Endothelial cell of umbilical vein (primary cell): ENCODE results near the gene EVI5. TPM values are rescaled to one million over a fixed set of nuclear protein-coding genes. Genes with fewer than 3 reads are reported as not detected.

Source experiments
- BruUV-seq: library from RNA; stranded (reverse); fragments of 400-500 nt; replicated peaks from 2 replicates; lab custom pipeline; 2021; lab: Mats Ljungman, UMichigan
- CTCF ChIA-PET: fragments of 300-600, 350-600 bp; sonication (Branson Sonifier 250); formaldehyde crosslinking; loops from one replicate; lab custom pipeline; 2021; ENCODE audit warnings: antibody characterized with exemption, inconsistent platforms; lab: Charles Lee
- POLR2A ChIA-PET: fragments of 300-600, 350-600 bp; sonication (Branson Sonifier 250); formaldehyde crosslinking; loops from one replicate; lab custom pipeline; 2021; ENCODE audit warnings: antibody characterized with exemption, inconsistent platforms; lab: Charles Lee
- DNase-seq: peaks from one replicate; pipeline ENCODE4 v3.0.0-alpha.2; 2011; ENCODE audit warnings: low read depth, low spot score
- FAIRE-seq: peaks from 2 replicates; lab custom pipeline; 2011; peaks lifted over from hg19 to GRCh38; lab: Jason Lieb, UNC
- H2AFZ ChIP-seq: 2 replicates; pipeline ENCODE4 v1.6.0; 2012; ENCODE audit warnings: low read depth, low read length, control low read depth, inconsistent platforms
- H3K27ac ChIP-seq: 2 replicates; pipeline ENCODE4 v1.5.1; 2011; ENCODE audit warnings: low read depth, mild to moderate bottlenecking, control low read depth, low read length, moderate library complexity; ENCODE audit not compliant: insufficient read depth
- H3K27me3 ChIP-seq, 2 experiments: 2 replicates each; pipeline versions ENCODE4 v1.6.0 to v1.6.1; 2011; ENCODE audit warnings: low read length in 2 of 2, mixed read lengths in 1 of 2; ENCODE audit not compliant: control insufficient read depth in 2 of 2, insufficient read depth in 2 of 2
- H3K36me3 ChIP-seq, 2 experiments: 2 replicates in 1 of 2; 3 replicates in 1 of 2; pipeline ENCODE4 v1.5.1; 2011; ENCODE audit warnings: low read length in 2 of 2, mild to moderate bottlenecking in 1 of 2, moderate library complexity in 1 of 2; ENCODE audit not compliant: control insufficient read depth in 2 of 2, insufficient read depth in 2 of 2; ENCODE audit errors: extremely low read depth in 1 of 2
- H3K4me1 ChIP-seq: 3 replicates; pipeline ENCODE4 v1.5.1; 2011; ENCODE audit warnings: mild to moderate bottlenecking, low read length; ENCODE audit not compliant: control insufficient read depth, insufficient read depth; ENCODE audit errors: extremely low read depth
- H3K4me2 ChIP-seq: 2 replicates; pipeline ENCODE4 v1.6.1; 2011; ENCODE audit warnings: low read length, control low read depth, mixed read lengths; ENCODE audit not compliant: insufficient read depth
- H3K4me3 ChIP-seq, 3 experiments: fragments of 200-600 bp in 1 of 3; sonication (generic), shearing (Covaris generic) in 1 of 3; replicated peaks in 1 of 3; 2 replicates each; pipeline ENCODE4 v1.5.1; 2011 to 2016; ENCODE audit warnings: control low read depth in 3 of 3, low read length in 3 of 3, mild to moderate bottlenecking in 2 of 3, inconsistent platforms in 1 of 3, low read depth in 1 of 3, moderate library complexity in 1 of 3; ENCODE audit not compliant: insufficient read depth in 1 of 3
- H3K79me2 ChIP-seq: 2 replicates; pipeline ENCODE4 v1.6.0; 2012; ENCODE audit warnings: low read length, inconsistent platforms; ENCODE audit not compliant: control insufficient read depth, insufficient read depth
- H3K9ac ChIP-seq: replicated peaks from 2 replicates; pipeline ENCODE3; 2011; ENCODE audit warnings: low read length, control low read depth; ENCODE audit not compliant: insufficient read depth; ENCODE audit errors: extremely low read depth
- H3K9me1 ChIP-seq: replicated peaks from 3 replicates; pipeline ENCODE4 v1.6.0; 2011; ENCODE audit warnings: mild to moderate bottlenecking, low read length; ENCODE audit not compliant: control insufficient read depth, insufficient read depth; ENCODE audit errors: extremely low read depth
- H3K9me3 ChIP-seq: replicated peaks from 2 replicates; pipeline ENCODE4 v1.5.1; 2012; ENCODE audit warnings: low read length, inconsistent platforms; ENCODE audit not compliant: control insufficient read depth, insufficient read depth
- H4K20me1 ChIP-seq: replicated peaks from 2 replicates; pipeline ENCODE3; 2011; ENCODE audit warnings: mild to moderate bottlenecking, low read length; ENCODE audit not compliant: control insufficient read depth, insufficient read depth; ENCODE audit errors: extremely low read depth
- EZH2 ChIP-seq: IDR thresholded peaks from 2 replicates; pipeline ENCODE4 v1.6.1; 2012; ENCODE audit warnings: borderline replicate concordance, low read depth, mild to moderate bottlenecking, moderate library complexity, low read length, inconsistent platforms; ENCODE audit not compliant: severe bottlenecking
- FOS ChIP-seq: IDR thresholded peaks from 2 replicates; pipeline ENCODE4 v1.6.1; 2011; ENCODE audit warnings: mild to moderate bottlenecking, low read length, moderate library complexity, borderline replicate concordance; ENCODE audit not compliant: insufficient read depth
- GATA2 ChIP-seq: IDR thresholded peaks from 2 replicates; pipeline ENCODE4 v1.7.0; 2011; ENCODE audit warnings: low read depth, mild to moderate bottlenecking, moderate library complexity, mixed read lengths, low read length; ENCODE audit not compliant: insufficient read length, insufficient read depth
- JUN ChIP-seq: IDR thresholded peaks from 2 replicates; pipeline ENCODE4 v1.6.1; 2011; ENCODE audit warnings: borderline replicate concordance, low read depth; ENCODE audit not compliant: insufficient read length, insufficient read depth
- MYC ChIP-seq: IDR thresholded peaks from one replicate; pipeline ENCODE4 v1.6.1; 2011; ENCODE audit warnings: mild to moderate bottlenecking, low read depth, low read length
- POLR2A ChIP-seq: IDR thresholded peaks from 2 replicates; pipeline ENCODE4 v1.6.1; 2012; ENCODE audit warnings: low read depth, mild to moderate bottlenecking, control low read depth, low read length
- POLR2AphosphoS5 ChIP-seq: IDR thresholded peaks from 2 replicates; pipeline ENCODE4 v1.6.1; 2012; ENCODE audit warnings: low read depth, mild to moderate bottlenecking, control low read depth, low read length, moderate library complexity; ENCODE audit not compliant: insufficient read depth
- dilution Hi-C: fragments of 300-500 bp; cut with MboI; formaldehyde crosslinking; loops from one replicate; pipeline ENCODE4 v1.15.0; 2019; ENCODE audit warnings: low sequenced_read_pairs; ENCODE audit not compliant: extremely low pct_ligation_motif_present
- intact Hi-C: fragments of 100-400 bp; cut with micrococcal nuclease; formaldehyde crosslinking; loops from one replicate; pipeline ENCODE4 v1.10.0; 2022
- polyA plus RNA-seq, 4 experiments: library from polyadenylated mRNA; depleted of rRNA in 3 of 4; stranded (reverse) in 3 of 4; unstranded in 1 of 4; fragments of >200 nt; gene quantifications; 2 replicates each; pipeline versions ENCODE4 v1.2.1 to v1.2.3, GENCODE V29; 2011 to 2012; ENCODE audit warnings: missing spikeins in 1 of 4
- total RNA-seq: library from RNA; stranded (reverse); gene quantifications from 2 replicates; pipeline ENCODE4 v1.2.3, GENCODE V29; 2021
- TF ChIP-seq, protein P1 (sequence below), 2 donors: IDR thresholded peaks; 1 replicate in 1 of 2; 2 replicates in 1 of 2; pipeline ENCODE4 v1.5.1; 2011; ENCODE audit warnings: low read length in 2 of 2, mild to moderate bottlenecking in 2 of 2, moderate library complexity in 2 of 2, control low read depth in 1 of 2, inconsistent platforms in 1 of 2, low read depth in 1 of 2; ENCODE audit not compliant: insufficient read depth in 1 of 2; ENCODE audit errors: extremely low read depth in 1 of 2
- TF ChIP-seq, protein P2 (sequence below): IDR thresholded peaks from 2 replicates; pipeline ENCODE4 v1.6.1; 2011; ENCODE audit not compliant: insufficient read depth, insufficient read length

EVI5 gene
- total and polyA plus RNA-seq, 2 donors (not counting 3 experiments of a cell fraction or from before 2014, with no cell fraction given) = 5.0 to 26.2 TPM

DNA sequence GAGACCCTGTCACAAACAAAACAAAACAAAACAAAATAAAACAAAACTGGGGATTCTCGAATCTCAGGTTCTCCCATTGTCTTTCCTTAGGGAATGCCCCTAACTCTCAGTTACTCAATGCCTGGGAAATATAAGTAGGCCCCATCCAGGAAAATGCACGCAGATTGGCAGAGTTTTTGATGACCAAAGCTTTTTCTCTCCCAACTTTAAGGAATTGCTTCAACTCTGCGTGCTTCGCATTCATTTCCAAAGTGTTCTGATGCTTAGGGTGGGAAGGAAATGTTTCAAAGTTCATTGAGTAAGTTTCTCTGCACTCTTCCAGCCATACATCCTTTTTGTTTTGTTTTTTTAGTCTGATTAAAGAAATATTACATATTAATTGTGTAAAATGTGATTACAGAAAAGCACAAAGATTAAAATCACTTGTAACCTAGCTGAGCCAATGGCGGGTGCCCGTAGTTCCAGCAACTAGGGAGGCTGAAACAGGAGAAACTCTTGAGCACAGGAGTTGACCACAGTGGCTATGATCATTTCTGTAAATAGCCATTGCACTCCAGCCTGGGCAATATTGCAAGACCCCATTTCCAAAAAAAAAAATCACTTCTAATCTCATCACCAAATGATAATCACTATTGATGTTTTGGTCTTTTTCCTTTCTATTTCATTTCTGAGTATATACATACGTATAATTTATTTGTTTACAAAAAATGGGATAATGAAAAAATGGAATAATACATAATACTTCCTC is 18.4 kb upstream of the EVI5 start:
- peak overlapping the region; percentile 5 for H2AFZ ChIP-seq
- no TSS peak for BruUV-seq
- peaks cover 15% of the 10 kb centered on the region for H3K4me1 ChIP-seq
- H4K20me1 ChIP-seq = no peaks in the 10 kb centered on the region
- intact Hi-C loops = loop anchor here (2.0 kb wide), 1 partner anchor 17 kb away; no protein-coding TSS in a partner anchor
- ChIA-PET POLR2A (interaction anchor here (1.0 kb wide), 1 partner anchor 10 kb away, joined by 3 read pairs; no protein-coding TSS in a partner anchor), CTCF (interaction anchor here (1.5 to 2.1 kb wide), 4 partner anchors 9 to 54 kb away, joined by 6 to 20 read pairs (median 8); no protein-coding TSS in a partner anchor)
- no peaks in the 10 kb centered on the region for H3K79me2 ChIP-seq
- H3K9me3 ChIP-seq = no peaks in the 10 kb centered on the region
- DNase-seq (no peak), FAIRE-seq (no peak)
- no peaks in the 10 kb centered on the region for H3K36me3 ChIP-seq
- dilution Hi-C loops = no loop called here
- no peak overlapping the region for H3K4me3 ChIP-seq
- H3K4me2 ChIP-seq = no peak overlapping the region
- TF ChIP-seq POLR2A (no peak), EZH2 (no peak), JUN (no peak), POLR2AphosphoS5 (no peak), FOS (no peak), MYC (no peak), GATA2 (no peak)
- TF ChIP-seq, protein P1, sequence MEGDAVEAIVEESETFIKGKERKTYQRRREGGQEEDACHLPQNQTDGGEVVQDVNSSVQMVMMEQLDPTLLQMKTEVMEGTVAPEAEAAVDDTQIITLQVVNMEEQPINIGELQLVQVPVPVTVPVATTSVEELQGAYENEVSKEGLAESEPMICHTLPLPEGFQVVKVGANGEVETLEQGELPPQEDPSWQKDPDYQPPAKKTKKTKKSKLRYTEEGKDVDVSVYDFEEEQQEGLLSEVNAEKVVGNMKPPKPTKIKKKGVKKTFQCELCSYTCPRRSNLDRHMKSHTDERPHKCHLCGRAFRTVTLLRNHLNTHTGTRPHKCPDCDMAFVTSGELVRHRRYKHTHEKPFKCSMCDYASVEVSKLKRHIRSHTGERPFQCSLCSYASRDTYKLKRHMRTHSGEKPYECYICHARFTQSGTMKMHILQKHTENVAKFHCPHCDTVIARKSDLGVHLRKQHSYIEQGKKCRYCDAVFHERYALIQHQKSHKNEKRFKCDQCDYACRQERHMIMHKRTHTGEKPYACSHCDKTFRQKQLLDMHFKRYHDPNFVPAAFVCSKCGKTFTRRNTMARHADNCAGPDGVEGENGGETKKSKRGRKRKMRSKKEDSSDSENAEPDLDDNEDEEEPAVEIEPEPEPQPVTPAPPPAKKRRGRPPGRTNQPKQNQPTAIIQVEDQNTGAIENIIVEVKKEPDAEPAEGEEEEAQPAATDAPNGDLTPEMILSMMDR (IDR thresholded peaks at IDR 0.05; ENCODE audit: extremely low read depth in 1 of 2, insufficient read depth in 1 of 2, low read depth in 1 of 2, low read length in 2 of 2) = no peak
- TF ChIP-seq, protein P2, sequence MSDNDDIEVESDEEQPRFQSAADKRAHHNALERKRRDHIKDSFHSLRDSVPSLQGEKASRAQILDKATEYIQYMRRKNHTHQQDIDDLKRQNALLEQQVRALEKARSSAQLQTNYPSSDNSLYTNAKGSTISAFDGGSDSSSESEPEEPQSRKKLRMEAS = no peak
- no peak overlapping the region for H3K9ac ChIP-seq
- H3K27ac ChIP-seq = no peak overlapping the region
- H3K9me1 ChIP-seq = no peaks in the 10 kb centered on the region
- H3K27me3 ChIP-seq = no peaks in the 10 kb centered on the region
